GM23248 (cell line): ENCODE measurements around the gene DAB1.

Experiments
- EZH2 ChIP-seq: fragments of 200-600 bp; sonication (generic); IDR thresholded peaks from 2 replicates; pipeline ENCODE4 v1.6.1; 2018; ENCODE audit warnings: antibody characterized with exemption, mild to moderate bottlenecking; ENCODE audit not compliant: insufficient read depth, poor library complexity, severe bottlenecking
- EZH2phosphoT487 ChIP-seq: fragments of 200-600 bp; sonication (generic); IDR thresholded peaks from 2 replicates; pipeline ENCODE4 v1.6.1; 2018; ENCODE audit warnings: antibody characterized with exemption, moderate library complexity, mild to moderate bottlenecking, low read depth; ENCODE audit not compliant: insufficient read depth

- TF ChIP-seq EZH2 (no peak), EZH2phosphoT487 (no peak)
These were observed 77.9 kb downstream of the DAB1 start for GRCh38 chr1:57345916-57346315.
